Neural cell (in vitro differentiated cells): ENCODE results near the gene HDAC3. TPM values are rescaled to one million over a fixed set of nuclear protein-coding genes. Genes with fewer than 3 reads are reported as not detected.

Source experiments
- H2AFZ ChIP-seq: fragments of 200-600, 300-800 bp; sonication (generic), shearing (Covaris generic); 2 replicates; pipeline ENCODE4 v1.6.0; 2014; ENCODE audit warnings: low read depth, mild to moderate bottlenecking, antibody characterized with exemption, low read length, moderate library complexity
- H3F3A ChIP-seq: fragments of 200-600 bp; shearing (Covaris generic); 2 replicates; pipeline ENCODE4 v1.6.1; 2016; ENCODE audit warnings: mild to moderate bottlenecking, moderate library complexity, mixed read lengths, antibody characterized with exemption, low read length; ENCODE audit not compliant: insufficient read depth, poor library complexity, severe bottlenecking
- H3K27ac ChIP-seq: fragments of 200-600, 300-800 bp; sonication (generic), shearing (Covaris generic); 2 replicates; pipeline ENCODE4 v1.5.1; 2014; ENCODE audit warnings: mild to moderate bottlenecking, low read length, moderate library complexity
- H3K27me3 ChIP-seq: fragments of 300-800, 200-600 bp; sonication (generic), shearing (Covaris generic); 2 replicates; pipeline ENCODE4 v1.6.0; 2014; ENCODE audit warnings: mild to moderate bottlenecking, low read depth, low read length, moderate library complexity; ENCODE audit not compliant: insufficient read depth
- H3K36me3 ChIP-seq: fragments of 300-800, 200-600 bp; sonication (generic), shearing (Covaris generic); 2 replicates; pipeline ENCODE4 v1.5.1; 2014; ENCODE audit warnings: mild to moderate bottlenecking, antibody characterized with exemption, low read length, moderate library complexity; ENCODE audit not compliant: insufficient read depth
- H3K4me2 ChIP-seq: fragments of 300-800, 200-600 bp; sonication (generic), shearing (Covaris generic); 2 replicates; pipeline ENCODE4 v1.6.0; 2014; ENCODE audit warnings: mild to moderate bottlenecking, low read length
- H3K4me3 ChIP-seq: fragments of 300-800, 200-600 bp; sonication (generic), shearing (Covaris generic); 2 replicates; pipeline ENCODE4 v1.5.1; 2014; ENCODE audit warnings: mild to moderate bottlenecking, low read length, moderate library complexity
- H3K79me2 ChIP-seq: fragments of 200-600 bp; shearing (Covaris generic); replicated peaks from 2 replicates; pipeline ENCODE4 v1.6.0; 2014; ENCODE audit warnings: mild to moderate bottlenecking, low read length, moderate library complexity; ENCODE audit not compliant: insufficient read depth
- H3K9ac ChIP-seq: fragments of 300-800, 200-600 bp; sonication (generic), shearing (Covaris generic); 2 replicates; pipeline ENCODE4 v1.6.1; 2016; ENCODE audit warnings: mild to moderate bottlenecking, low read length, mixed read lengths
- H3K9me2 ChIP-seq: fragments of 200-600 bp; shearing (Covaris generic); 2 replicates; pipeline ENCODE4 v1.6.1; 2016; ENCODE audit warnings: mild to moderate bottlenecking, low read length, mixed read lengths; ENCODE audit not compliant: insufficient read depth
- H3K9me3 ChIP-seq: fragments of 200-600, 300-800 bp; sonication (generic), shearing (Covaris generic); 2 replicates; pipeline ENCODE4 v1.6.1; 2016; ENCODE audit warnings: mild to moderate bottlenecking, mixed run types, low read length, moderate library complexity, mixed read lengths
- H4K20me1 ChIP-seq: fragments of 200-600 bp; shearing (Covaris generic); 2 replicates; pipeline ENCODE4 v1.6.1; 2016; ENCODE audit warnings: mild to moderate bottlenecking, mixed run types; ENCODE audit not compliant: insufficient read depth
- CTCF ChIP-seq: fragments of 450-650 bp; IDR thresholded peaks from 2 replicates; pipeline ENCODE4 v1.5.1; 2014; ENCODE audit warnings: antibody characterized with exemption, mild to moderate bottlenecking, moderate library complexity; ENCODE audit not compliant: poor library complexity, severe bottlenecking
- EP300 ChIP-seq: fragments of 450-650 bp; conservative IDR thresholded peaks from 2 replicates; pipeline ENCODE4 v1.6.1; 2014; ENCODE audit warnings: antibody characterized with exemption, mild to moderate bottlenecking, moderate library complexity; ENCODE audit not compliant: poor library complexity, severe bottlenecking
- EZH2 ChIP-seq: fragments of 200-600, 300-800 bp; shearing (Covaris generic), sonication (generic); IDR thresholded peaks from 2 replicates; pipeline ENCODE4 v1.6.1; 2014; ENCODE audit warnings: antibody characterized with exemption, low read length, borderline replicate concordance, mild to moderate bottlenecking; ENCODE audit not compliant: insufficient read depth, poor library complexity, severe bottlenecking
- MXI1 ChIP-seq: fragments of 450-650 bp; conservative IDR thresholded peaks from 2 replicates; pipeline ENCODE4 v1.6.1; 2014; ENCODE audit warnings: antibody characterized with exemption, mild to moderate bottlenecking; ENCODE audit not compliant: poor library complexity, severe bottlenecking
- POLR2AphosphoS5 ChIP-seq: IDR thresholded peaks from 2 replicates; pipeline ENCODE4 v1.6.1; 2012
- RAD21 ChIP-seq: fragments of 450-650 bp; conservative IDR thresholded peaks from 2 replicates; pipeline ENCODE4 v1.6.1; 2014; ENCODE audit warnings: antibody characterized with exemption, mild to moderate bottlenecking, moderate library complexity
- REST ChIP-seq: IDR thresholded peaks from 2 replicates; pipeline ENCODE4 v1.6.1; 2012; ENCODE audit warnings: borderline replicate concordance
- SMC3 ChIP-seq: fragments of 450-650 bp; conservative IDR thresholded peaks from 2 replicates; pipeline ENCODE4 v1.6.1; 2014; ENCODE audit warnings: antibody characterized with exemption, mild to moderate bottlenecking, moderate library complexity; ENCODE audit not compliant: poor library complexity
- TAF1 ChIP-seq: IDR thresholded peaks from 2 replicates; pipeline ENCODE4 v1.6.1; 2012; ENCODE audit warnings: low read depth
- polyA plus RNA-seq: library from polyadenylated mRNA; depleted of rRNA; stranded (reverse); fragments of >200 nt; gene quantifications from 2 replicates; pipeline ENCODE4 v1.2.3, GENCODE V29; 2014

Gene HDAC3
- polyA plus RNA-seq, 1 donor from 2014 or later, result 115 TPM

- H3F3A ChIP-seq, result no peaks in the 10 kb centered on the region
- H3K9ac ChIP-seq, result no peak overlapping the region
Measured at GRCh38 chr5:141654298-141654697, 17.6 kb upstream of the HDAC3 start.

GRCh38 chr5:141651728-141652105 lies 15.1 kb upstream of the HDAC3 start:
- peak overlapping the region; percentile 66 for H3K4me3 ChIP-seq
- no peak for TF ChIP-seq RAD21
- no peak for TF ChIP-seq MXI1
- TF ChIP-seq SMC3, result no peak
- no peak for TF ChIP-seq CTCF
- TF ChIP-seq EP300, result no peak
- TF ChIP-seq TAF1, result no peak
- TF ChIP-seq POLR2AphosphoS5, result no peak
- TF ChIP-seq REST, result no peak
- no peak for TF ChIP-seq EZH2
- no peak overlapping the region for H3K9ac ChIP-seq
- no peaks in the 10 kb centered on the region for H3K36me3 ChIP-seq
- no peaks in the 10 kb centered on the region for H4K20me1 ChIP-seq
- no peaks in the 10 kb centered on the region for H3K79me2 ChIP-seq
- peaks cover 5% of the 10 kb centered on the region for H3K27me3 ChIP-seq
- no peaks in the 10 kb centered on the region for H3K9me3 ChIP-seq
- no peak overlapping the region for H3K4me2 ChIP-seq
- H3F3A ChIP-seq, result no peaks in the 10 kb centered on the region
- no peak overlapping the region for H3K27ac ChIP-seq
- H3K9me2 ChIP-seq, result no peaks in the 10 kb centered on the region
- no peak overlapping the region for H2AFZ ChIP-seq

More at GRCh38 chr5:141654298-141654697, 17.6 kb upstream of the HDAC3 start:
- Histone ChIP-seq H3K9me2 (no peaks in the 10 kb centered on the region), H3K4me2 (no peak overlapping the region), H2AFZ (no peak overlapping the region), H3K27me3 (peaks cover 5% of the 10 kb centered on the region), H3K36me3 (no peaks in the 10 kb centered on the region), H4K20me1 (no peaks in the 10 kb centered on the region), H3K79me2 (no peaks in the 10 kb centered on the region), H3K9me3 (no peaks in the 10 kb centered on the region), H3K27ac (no peak overlapping the region), H3K4me3 (no peak overlapping the region)
- TF ChIP-seq REST (no peak), RAD21 (no peak), SMC3 (no peak), EZH2 (no peak)
